ENCODE measurements around the gene TRAK1. TPM values are rescaled to one million over a fixed set of nuclear protein-coding genes. Genes with fewer than 3 reads are reported as not detected.

TRAK1 gene
- total and polyA plus RNA-seq, 7 donors = 17.6 to 42.7 (median 31.8) TPM

- intact Hi-C loops (cut with DNase I) = no loop called here
- DNase-seq = no peak
- no peaks in the 10 kb centered on the region for H3K27me3 ChIP-seq
- H3K36me3 ChIP-seq = peaks cover 0 to 13% (median 2%) of the 10 kb centered on the region in 4 donors
- TF ChIP-seq POLR2AphosphoS5 (IDR thresholded peaks at IDR 0.05) (no peak), POLR2A (IDR thresholded peaks at IDR 0.05) (no peak), EP300 (IDR thresholded peaks at IDR 0.05) (no peak), CTCF (IDR thresholded peaks at IDR 0.05) (no peak)
- peaks cover 0 to 44% (median 31%) of the 10 kb centered on the region in 4 donors for H3K4me1 ChIP-seq
- no peak overlapping the region for H3K4me3 ChIP-seq
- H3K9me3 ChIP-seq = no peaks in the 10 kb centered on the region
- peak overlapping the region in 1 of 4 donors; percentile 86 for H3K27ac ChIP-seq
- WGBS, 2 donors = 87 to 89% methylated on average over 11 of the region's 11 CpGs
Observed at GRCh38 chr3:42085641-42086376, 5.3 kb upstream of the TRAK1 start.

GRCh38 chr3:42088803-42089530, 2.2 kb upstream of the TRAK1 start:
- Histone ChIP-seq H3K27me3 (no peaks in the 10 kb centered on the region), H3K27ac (no peak overlapping the region), H3K36me3 (peaks cover 0 to 13% (median 2%) of the 10 kb centered on the region in 4 donors), H3K4me1 (peaks cover 0 to 51% (median 21%) of the 10 kb centered on the region in 4 donors), H3K9me3 (no peaks in the 10 kb centered on the region), H3K4me3 (no peak overlapping the region)
- intact Hi-C loops (cut with DNase I) = no loop called here
- TF ChIP-seq POLR2AphosphoS5 (IDR thresholded peaks at IDR 0.05) (no peak), CTCF (IDR thresholded peaks at IDR 0.05) (no peak), POLR2A (IDR thresholded peaks at IDR 0.05) (no peak), EP300 (IDR thresholded peaks at IDR 0.05) (no peak)
- no peak for DNase-seq
- 82 to 96% methylated on average over 11 of the region's 11 CpGs for WGBS, 2 donors

- H3K27me3 ChIP-seq = no peaks in the 10 kb centered on the region
- peak overlapping the region in 1 of 4 donors; percentile 35 for H3K4me3 ChIP-seq
- H3K4me1 ChIP-seq = peaks cover 0 to 54% (median 26%) of the 10 kb centered on the region in 4 donors
- no peaks in the 10 kb centered on the region for H3K9me3 ChIP-seq
- TF ChIP-seq POLR2AphosphoS5 (IDR thresholded peaks at IDR 0.05) (no peak), CTCF (IDR thresholded peaks at IDR 0.05) (no peak), EP300 (IDR thresholded peaks at IDR 0.05) (no peak), POLR2A (IDR thresholded peaks at IDR 0.05) (no peak)
- H3K27ac ChIP-seq = peak overlapping the region; percentile 74 to 88 (median 82)
- 73 to 85% methylated on average over 3 of the region's 3 CpGs for WGBS, 2 donors
- DNase-seq = no peak
- intact Hi-C loops (cut with DNase I) = no loop called here
- peaks cover 0 to 13% (median 2%) of the 10 kb centered on the region in 4 donors for H3K36me3 ChIP-seq
Observed at GRCh38 chr3:42092006-42092405, 849 bp downstream of the TRAK1 start.

- TF ChIP-seq POLR2AphosphoS5 (IDR thresholded peaks at IDR 0.05) (no peak), CTCF (IDR thresholded peaks at IDR 0.05) (no peak), EP300 (IDR thresholded peaks at IDR 0.05) (no peak), POLR2A (IDR thresholded peaks at IDR 0.05) (no peak)
- no peak overlapping the region for H3K4me3 ChIP-seq
- intact Hi-C loops (cut with DNase I) = no loop called here
- H3K9me3 ChIP-seq = no peaks in the 10 kb centered on the region
- H3K36me3 ChIP-seq = peaks cover 0 to 1% (median 0%) of the 10 kb centered on the region in 4 donors
- H3K27ac ChIP-seq = peak overlapping the region in 2 of 4 donors; percentile 26 to 31
- DNase-seq = no peak
- no peaks in the 10 kb centered on the region for H3K27me3 ChIP-seq
- H3K4me1 ChIP-seq = peaks cover 0 to 76% (median 46%) of the 10 kb centered on the region in 4 donors
- 82 to 87% methylated on average over 4 of the region's 4 CpGs for WGBS, 2 donors
Observed at GRCh38 chr3:42094128-42094527, 3.0 kb downstream of the TRAK1 start.
